HepG2 (cell line): ENCODE measurements around the gene RHBDL1. TPM values are rescaled to one million over a fixed set of nuclear protein-coding genes. Genes with fewer than 3 reads are reported as not detected.

Experiments used
- ARID4A ChIP-seq: sonication (generic); formaldehyde crosslinking; IDR thresholded peaks from 2 replicates; pipeline ENCODE4 v1.5.0; 2020; ENCODE audit warnings: mild to moderate bottlenecking, missing genetic modification reagents, borderline replicate concordance
- RBAK ChIP-seq: sonication (generic); formaldehyde crosslinking; IDR thresholded peaks from 2 replicates; pipeline ENCODE4 v1.5.1; 2020; ENCODE audit warnings: mild to moderate bottlenecking, missing genetic modification reagents
- SAP130 ChIP-seq: IDR thresholded peaks from 2 replicates; pipeline ENCODE4 v1.6.1; 2016; ENCODE audit warnings: low read depth
- ZFP91 ChIP-seq: sonication (generic); formaldehyde crosslinking; IDR thresholded peaks from 2 replicates; pipeline ENCODE4 v1.9.0; 2022; ENCODE audit warnings: missing genetic modification reagents, mild to moderate bottlenecking, borderline replicate concordance
- ZNF367 ChIP-seq: sonication (generic); formaldehyde crosslinking; IDR thresholded peaks from 2 replicates; pipeline ENCODE4 v1.4.0; 2020; ENCODE audit warnings: missing genetic modification reagents, borderline replicate concordance
- ZNF619 ChIP-seq: sonication (generic); formaldehyde crosslinking; IDR thresholded peaks from 2 replicates; pipeline ENCODE4 v1.4.0; 2020; ENCODE audit warnings: mild to moderate bottlenecking, missing genetic modification reagents
- polyA plus RNA-seq, 8 experiments: library from polyadenylated mRNA; depleted of rRNA in 3 of 8; stranded (reverse) in 7 of 8; unstranded in 1 of 8; fragments of >200 nt; fragmentation: Illumina TruSeq in 4 of 8; extraction: Trizol in 4 of 8; gene quantifications; 2 replicates each; pipeline versions ENCODE4 v1.2.1 to v1.2.3, GENCODE V29; 2011 to 2016; ENCODE audit warnings: low read depth in 4 of 8, missing spikeins in 1 of 8, mixed read lengths in 1 of 8; ENCODE audit not compliant: insufficient read depth in 1 of 8
- total RNA-seq, 5 experiments: library from RNA; depleted of rRNA; stranded (reverse); fragments of >200 nt; fragmentation: Illumina TruSeq; extraction: Trizol; gene quantifications; 2 replicates each; pipeline ENCODE4 v1.2.3, GENCODE V29; 2016; ENCODE audit warnings: low read depth in 1 of 5
- TF ChIP-seq, protein P1 (sequence below): sonication (generic); formaldehyde crosslinking; IDR thresholded peaks from 2 replicates; pipeline ENCODE4 v1.4.0; 2020; ENCODE audit warnings: mild to moderate bottlenecking, missing genetic modification reagents
- TF ChIP-seq, protein P2 (sequence below): sonication (generic); formaldehyde crosslinking; IDR thresholded peaks from 2 replicates; pipeline ENCODE4 v1.4.0; 2020; ENCODE audit warnings: missing genetic modification reagents
- TF ChIP-seq, protein P3 (sequence below): IDR thresholded peaks from 2 replicates; pipeline ENCODE4 v1.6.1; 2012; ENCODE audit warnings: low read length, improper control_type of control experiment

RHBDL1 gene
- total and polyA plus RNA-seq, 2 of the 13 experiments (the other 11 are each of a cell fraction or from before 2014, with no cell fraction given): 1.8 to 3.8 TPM

- peak; percentile 72 for TF ChIP-seq ZFP91
- peak; percentile 70; the same call in 1 of the 2 replicates for TF ChIP-seq ARID4A (CRISPR knock-in tag)
- peak; percentile 77 for TF ChIP-seq SAP130 (CRISPR knock-in tag)
- TF ChIP-seq, protein P1, sequence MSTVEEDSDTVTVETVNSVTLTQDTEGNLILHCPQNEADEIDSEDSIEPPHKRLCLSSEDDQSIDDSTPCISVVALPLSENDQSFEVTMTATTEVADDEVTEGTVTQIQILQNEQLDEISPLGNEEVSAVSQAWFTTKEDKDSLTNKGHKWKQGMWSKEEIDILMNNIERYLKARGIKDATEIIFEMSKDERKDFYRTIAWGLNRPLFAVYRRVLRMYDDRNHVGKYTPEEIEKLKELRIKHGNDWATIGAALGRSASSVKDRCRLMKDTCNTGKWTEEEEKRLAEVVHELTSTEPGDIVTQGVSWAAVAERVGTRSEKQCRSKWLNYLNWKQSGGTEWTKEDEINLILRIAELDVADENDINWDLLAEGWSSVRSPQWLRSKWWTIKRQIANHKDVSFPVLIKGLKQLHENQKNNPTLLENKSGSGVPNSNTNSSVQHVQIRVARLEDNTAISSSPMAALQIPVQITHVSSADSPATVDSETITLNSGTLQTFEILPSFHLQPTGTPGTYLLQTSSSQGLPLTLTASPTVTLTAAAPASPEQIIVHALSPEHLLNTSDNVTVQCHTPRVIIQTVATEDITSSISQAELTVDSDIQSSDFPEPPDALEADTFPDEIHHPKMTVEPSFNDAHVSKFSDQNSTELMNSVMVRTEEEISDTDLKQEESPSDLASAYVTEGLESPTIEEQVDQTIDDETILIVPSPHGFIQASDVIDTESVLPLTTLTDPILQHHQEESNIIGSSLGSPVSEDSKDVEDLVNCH (CRISPR knock-in tag): no peak
- TF ChIP-seq, protein P2, sequence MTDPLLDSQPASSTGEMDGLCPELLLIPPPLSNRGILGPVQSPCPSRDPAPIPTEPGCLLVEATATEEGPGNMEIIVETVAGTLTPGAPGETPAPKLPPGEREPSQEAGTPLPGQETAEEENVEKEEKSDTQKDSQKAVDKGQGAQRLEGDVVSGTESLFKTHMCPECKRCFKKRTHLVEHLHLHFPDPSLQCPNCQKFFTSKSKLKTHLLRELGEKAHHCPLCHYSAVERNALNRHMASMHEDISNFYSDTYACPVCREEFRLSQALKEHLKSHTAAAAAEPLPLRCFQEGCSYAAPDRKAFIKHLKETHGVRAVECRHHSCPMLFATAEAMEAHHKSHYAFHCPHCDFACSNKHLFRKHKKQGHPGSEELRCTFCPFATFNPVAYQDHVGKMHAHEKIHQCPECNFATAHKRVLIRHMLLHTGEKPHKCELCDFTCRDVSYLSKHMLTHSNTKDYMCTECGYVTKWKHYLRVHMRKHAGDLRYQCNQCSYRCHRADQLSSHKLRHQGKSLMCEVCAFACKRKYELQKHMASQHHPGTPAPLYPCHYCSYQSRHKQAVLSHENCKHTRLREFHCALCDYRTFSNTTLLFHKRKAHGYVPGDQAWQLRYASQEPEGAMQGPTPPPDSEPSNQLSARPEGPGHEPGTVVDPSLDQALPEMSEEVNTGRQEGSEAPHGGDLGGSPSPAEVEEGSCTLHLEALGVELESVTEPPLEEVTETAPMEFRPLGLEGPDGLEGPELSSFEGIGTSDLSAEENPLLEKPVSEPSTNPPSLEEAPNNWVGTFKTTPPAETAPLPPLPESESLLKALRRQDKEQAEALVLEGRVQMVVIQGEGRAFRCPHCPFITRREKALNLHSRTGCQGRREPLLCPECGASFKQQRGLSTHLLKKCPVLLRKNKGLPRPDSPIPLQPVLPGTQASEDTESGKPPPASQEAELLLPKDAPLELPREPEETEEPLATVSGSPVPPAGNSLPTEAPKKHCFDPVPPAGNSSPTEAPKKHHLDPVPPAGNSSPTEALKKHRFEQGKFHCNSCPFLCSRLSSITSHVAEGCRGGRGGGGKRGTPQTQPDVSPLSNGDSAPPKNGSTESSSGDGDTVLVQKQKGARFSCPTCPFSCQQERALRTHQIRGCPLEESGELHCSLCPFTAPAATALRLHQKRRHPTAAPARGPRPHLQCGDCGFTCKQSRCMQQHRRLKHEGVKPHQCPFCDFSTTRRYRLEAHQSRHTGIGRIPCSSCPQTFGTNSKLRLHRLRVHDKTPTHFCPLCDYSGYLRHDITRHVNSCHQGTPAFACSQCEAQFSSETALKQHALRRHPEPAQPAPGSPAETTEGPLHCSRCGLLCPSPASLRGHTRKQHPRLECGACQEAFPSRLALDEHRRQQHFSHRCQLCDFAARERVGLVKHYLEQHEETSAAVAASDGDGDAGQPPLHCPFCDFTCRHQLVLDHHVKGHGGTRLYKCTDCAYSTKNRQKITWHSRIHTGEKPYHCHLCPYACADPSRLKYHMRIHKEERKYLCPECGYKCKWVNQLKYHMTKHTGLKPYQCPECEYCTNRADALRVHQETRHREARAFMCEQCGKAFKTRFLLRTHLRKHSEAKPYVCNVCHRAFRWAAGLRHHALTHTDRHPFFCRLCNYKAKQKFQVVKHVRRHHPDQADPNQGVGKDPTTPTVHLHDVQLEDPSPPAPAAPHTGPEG: no peak
- TF ChIP-seq, protein P3, sequence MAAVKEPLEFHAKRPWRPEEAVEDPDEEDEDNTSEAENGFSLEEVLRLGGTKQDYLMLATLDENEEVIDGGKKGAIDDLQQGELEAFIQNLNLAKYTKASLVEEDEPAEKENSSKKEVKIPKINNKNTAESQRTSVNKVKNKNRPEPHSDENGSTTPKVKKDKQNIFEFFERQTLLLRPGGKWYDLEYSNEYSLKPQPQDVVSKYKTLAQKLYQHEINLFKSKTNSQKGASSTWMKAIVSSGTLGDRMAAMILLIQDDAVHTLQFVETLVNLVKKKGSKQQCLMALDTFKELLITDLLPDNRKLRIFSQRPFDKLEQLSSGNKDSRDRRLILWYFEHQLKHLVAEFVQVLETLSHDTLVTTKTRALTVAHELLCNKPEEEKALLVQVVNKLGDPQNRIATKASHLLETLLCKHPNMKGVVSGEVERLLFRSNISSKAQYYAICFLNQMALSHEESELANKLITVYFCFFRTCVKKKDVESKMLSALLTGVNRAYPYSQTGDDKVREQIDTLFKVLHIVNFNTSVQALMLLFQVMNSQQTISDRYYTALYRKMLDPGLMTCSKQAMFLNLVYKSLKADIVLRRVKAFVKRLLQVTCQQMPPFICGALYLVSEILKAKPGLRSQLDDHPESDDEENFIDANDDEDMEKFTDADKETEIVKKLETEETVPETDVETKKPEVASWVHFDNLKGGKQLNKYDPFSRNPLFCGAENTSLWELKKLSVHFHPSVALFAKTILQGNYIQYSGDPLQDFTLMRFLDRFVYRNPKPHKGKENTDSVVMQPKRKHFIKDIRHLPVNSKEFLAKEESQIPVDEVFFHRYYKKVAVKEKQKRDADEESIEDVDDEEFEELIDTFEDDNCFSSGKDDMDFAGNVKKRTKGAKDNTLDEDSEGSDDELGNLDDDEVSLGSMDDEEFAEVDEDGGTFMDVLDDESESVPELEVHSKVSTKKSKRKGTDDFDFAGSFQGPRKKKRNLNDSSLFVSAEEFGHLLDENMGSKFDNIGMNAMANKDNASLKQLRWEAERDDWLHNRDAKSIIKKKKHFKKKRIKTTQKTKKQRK: no peak
- no peak for TF ChIP-seq ZNF367 (CRISPR knock-in tag)
- no peak for TF ChIP-seq ZNF619 (CRISPR knock-in tag)
- TF ChIP-seq RBAK: no peak
Measured at GRCh38 chr16:645852-646678, 29.4 kb upstream of the RHBDL1 start (continued).
